Stimulated activated CD8-positive, alpha-beta memory T cell treated with anti-CD3 and anti-CD28 coated beads, Interleukin-12 subunit alpha, Interleukin-12 subunit beta, amount 100 ng/mL, for 24 hours (primary cell): ENCODE results near the gene PLXNB1.
"Not testable (repeated sequence)": the region's sequence is repeated elsewhere in the genome, so short reads cannot be mapped to it uniquely, and the experiment has no call there.

Experiments used
- DNase-seq: peaks from one replicate; pipeline ENCODE4 v3.0.0-alpha.2; 2020; ENCODE audit errors: extremely low read depth

PLXNB1 gene

DNA sequence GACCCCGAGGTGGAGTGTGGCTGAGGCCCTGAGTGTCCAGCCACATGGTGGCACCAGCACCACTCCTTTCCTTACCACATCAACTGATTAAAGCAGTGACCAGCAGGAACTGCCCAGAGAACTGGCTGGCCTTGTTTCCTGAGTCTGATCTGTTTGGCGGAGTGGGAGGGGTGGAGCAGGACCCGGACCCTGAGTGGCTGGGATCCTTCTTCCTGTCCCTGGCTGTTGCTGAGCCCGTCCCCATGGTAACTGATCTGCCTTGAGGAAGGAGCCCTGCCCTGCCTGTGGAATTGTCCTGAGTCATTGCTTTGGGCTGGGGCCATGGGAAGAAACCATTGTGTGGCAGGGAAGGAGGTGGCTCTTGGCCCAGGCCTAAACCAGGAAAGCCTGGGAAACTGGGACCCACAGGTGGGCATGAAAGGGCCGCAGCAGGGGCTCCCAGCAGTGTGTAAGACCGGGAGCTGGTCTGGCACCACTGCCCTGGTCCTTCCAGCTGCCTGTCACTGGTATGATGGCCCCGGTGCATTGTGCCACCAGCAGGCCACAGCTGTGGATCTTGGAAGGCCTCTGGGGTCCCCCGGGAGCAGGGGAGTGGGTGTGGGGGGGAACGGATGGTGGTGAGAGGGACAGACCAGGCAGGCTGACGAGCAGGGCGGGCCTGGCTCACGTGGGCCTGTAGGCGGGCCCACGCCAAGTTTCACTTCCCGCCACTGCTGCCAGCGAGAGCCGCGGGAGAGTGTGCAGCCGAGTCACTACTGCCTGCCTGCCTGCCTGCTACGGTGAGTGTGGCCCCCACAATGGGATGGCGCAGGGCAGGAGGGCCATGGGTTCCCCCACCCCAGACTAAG, 35.9 kb upstream of the PLXNB1 start:
- DNase-seq, result no peak

DNA sequence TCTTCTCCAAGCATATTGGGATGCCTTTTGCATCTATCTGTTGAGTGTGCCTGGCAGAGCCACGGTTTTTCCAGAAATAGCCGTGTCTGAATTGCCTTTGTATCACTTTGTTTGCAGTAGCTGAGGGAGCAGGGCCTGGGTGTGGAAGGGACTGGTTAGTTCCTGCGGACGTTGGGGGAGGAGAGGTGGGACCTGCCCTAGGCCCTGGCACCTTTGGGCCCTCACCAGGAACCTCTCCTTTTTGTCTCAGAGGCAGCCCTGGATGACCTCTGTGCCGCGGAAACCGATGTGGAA, 35.3 kb upstream of the PLXNB1 start:
- DNase-seq, result no peak

DNA sequence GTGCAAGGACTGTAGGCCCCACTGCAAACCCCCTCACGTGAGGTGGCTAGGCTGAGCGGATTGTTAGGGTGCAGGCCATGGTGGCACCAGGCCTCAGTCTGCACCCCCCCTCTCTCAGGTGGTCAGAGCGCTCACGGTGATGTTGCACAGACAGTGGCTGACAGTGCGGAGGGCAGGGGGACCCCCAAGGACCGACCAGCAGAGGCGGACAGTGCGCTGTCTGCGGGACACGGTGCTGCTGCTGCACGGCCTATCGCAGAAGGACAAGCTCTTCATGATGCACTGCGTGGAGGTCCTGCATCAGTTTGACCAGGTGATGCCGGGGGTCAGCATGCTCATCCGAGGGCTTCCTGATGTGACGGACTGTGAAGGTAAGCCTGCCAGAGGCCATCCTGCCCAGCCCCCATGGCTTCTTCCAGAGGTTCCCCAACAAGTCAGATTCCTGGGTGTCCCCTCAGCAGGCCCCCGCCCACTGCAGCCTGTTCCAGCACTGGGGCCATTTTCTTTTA, 34.9 kb upstream of the PLXNB1 start:
- no peak for DNase-seq

DNA sequence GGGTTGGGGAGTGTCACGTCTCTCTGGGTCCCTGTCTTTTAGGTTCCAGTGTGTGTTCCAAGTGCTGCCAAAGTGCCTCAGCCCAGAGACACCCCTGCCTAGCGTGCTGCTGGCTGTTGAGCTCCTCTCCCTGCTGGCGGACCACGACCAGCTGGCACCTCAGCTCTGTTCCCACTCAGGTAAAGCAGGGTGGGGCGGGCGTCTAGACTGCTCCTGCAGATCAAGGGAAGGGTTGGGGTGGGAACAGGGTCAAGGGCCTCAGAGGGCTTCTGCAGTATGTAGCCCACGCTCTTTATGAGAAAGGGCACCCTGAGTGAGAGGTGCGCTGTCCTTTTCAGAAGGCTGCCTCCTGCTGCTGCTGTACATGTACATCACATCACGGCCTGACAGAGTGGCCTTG, 33.8 kb upstream of the PLXNB1 start:
- no peak for DNase-seq

DNA sequence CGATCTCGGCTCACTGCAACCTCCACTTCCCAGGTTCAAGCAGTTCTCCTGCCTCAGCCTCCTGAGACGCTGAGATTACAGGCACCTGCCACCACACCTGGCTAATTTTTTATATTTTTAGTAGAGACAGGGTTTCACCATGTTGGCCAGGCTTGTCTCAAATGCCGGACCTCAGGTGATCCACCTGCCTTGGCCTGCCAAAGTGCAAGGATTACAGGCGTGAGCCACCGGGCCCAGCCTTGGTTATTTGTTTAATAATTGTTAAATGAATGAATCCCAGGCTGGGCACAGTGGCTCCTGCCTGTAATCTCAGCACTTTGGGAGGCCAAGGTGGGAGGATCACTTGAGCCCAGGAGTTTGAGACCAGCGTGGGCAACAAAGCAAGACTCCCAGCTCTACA, 31.9 kb upstream of the PLXNB1 start:
- DNase-seq, result not testable (repeated sequence)

DNA sequence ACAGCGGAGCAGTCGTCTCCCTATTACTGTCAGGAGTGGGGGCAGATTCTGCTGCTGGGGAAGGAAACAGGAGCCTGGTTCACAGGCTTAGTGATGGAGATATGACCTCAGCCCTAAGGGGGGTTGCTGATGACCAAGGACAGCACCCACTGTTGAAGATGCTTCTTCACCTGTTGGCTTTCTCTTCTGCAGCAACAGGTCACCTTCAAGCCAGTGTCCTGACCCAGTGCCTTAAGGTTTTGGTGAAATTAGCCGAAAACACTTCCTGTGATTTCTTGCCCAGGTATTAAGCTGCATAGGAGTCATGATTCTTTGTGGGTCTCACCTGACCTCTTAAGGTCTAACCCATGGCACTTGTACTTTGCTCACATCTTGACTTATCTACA, 30.6 kb upstream of the PLXNB1 start:
- no peak for DNase-seq

DNA sequence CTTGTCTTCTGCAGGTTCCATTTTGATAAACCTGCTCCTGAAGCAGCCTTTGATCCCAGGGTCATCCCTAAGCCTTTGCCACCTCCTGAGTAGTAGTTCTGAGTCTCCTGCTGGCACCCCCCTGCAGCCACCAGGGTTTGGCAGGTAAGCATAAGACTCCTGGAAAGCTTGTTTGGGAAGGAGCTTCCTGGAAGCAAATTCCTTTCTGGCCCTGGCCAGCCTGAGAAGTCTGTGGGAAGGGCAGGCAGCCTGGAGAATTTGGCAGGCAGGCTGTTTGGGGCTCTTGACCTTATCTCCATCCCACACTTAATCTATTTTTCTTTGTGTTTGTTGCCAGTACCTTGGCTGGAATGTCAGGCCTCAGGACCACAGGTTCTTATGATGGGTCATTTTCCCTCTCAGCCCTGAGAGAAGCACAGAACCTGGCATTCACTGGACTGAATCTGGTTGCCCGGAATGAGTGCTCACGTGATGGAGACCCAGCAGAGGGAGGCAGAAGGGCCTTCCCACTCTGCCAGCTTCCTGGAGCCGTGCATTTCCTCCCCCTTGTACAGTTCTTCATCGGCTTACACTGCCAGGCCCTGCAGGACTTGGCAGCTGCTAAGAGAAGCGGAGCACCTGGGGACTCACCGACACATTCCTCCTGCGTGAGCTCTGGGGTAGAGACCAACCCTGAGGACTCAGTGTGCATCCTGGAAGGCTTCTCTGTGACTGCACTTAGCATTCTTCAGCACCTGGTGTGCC, 30.1 kb upstream of the PLXNB1 start:
- DNase-seq, result no peak

DNA sequence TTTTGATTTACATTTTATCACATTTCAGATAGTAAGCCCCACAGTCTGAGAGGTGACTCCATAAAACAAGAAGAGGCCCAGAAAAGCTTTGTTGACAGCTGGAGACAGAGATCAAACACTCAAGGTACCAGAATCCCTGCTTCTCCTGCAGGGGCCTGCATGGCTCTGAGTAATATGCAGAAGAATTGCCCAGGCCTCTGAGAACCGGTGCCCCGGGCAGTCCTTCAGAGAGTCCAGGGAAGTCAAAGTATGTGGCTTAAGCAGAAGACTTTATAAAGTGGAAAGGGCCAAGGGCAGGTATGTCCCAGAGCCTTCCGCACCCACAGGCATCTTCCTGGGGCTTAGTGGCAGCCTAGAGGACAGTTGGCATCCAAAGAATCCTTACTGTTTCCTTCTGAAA, 29.4 kb upstream of the PLXNB1 start:
- DNase-seq, result no peak

DNA sequence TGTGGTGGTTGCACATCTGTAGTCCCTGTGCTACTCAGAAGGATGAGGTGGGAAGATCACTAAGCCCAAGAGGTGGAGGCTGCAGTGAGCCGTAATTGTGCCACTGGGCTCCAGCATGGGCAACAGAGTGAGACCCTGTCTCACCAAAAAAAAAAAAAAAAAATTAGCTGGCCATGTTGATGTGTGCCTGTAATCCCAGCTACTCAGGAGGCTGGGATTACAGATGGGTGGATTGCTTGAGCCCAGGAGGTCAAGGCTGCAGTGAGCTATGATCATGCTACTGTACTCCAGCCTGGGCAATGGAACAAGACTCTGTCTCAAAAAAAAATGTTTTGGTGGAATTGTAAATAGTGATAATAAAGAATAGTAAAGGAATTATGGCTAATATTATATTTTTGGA, 26.6 kb upstream of the PLXNB1 start:
- DNase-seq, result no peak

DNA sequence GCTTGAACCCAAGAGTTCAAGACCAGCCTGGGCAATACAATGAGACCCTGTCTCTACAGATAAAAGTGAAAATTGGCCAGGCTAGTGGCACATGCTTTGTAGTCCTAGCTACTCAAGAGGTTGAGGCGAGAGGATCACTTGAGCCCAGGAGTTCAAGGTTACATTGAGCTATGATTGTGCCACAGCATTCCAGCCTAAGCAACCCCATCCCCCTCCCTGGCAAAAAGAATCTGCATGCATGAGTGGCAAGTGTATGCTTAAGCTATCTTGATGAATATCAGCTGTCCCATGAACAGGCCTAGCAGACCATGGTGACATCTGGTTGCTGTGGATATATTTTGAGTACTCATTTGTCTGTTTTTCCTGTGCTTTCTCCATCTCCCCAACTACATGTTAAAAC, 21.4 kb upstream of the PLXNB1 start:
- no peak for DNase-seq

DNA sequence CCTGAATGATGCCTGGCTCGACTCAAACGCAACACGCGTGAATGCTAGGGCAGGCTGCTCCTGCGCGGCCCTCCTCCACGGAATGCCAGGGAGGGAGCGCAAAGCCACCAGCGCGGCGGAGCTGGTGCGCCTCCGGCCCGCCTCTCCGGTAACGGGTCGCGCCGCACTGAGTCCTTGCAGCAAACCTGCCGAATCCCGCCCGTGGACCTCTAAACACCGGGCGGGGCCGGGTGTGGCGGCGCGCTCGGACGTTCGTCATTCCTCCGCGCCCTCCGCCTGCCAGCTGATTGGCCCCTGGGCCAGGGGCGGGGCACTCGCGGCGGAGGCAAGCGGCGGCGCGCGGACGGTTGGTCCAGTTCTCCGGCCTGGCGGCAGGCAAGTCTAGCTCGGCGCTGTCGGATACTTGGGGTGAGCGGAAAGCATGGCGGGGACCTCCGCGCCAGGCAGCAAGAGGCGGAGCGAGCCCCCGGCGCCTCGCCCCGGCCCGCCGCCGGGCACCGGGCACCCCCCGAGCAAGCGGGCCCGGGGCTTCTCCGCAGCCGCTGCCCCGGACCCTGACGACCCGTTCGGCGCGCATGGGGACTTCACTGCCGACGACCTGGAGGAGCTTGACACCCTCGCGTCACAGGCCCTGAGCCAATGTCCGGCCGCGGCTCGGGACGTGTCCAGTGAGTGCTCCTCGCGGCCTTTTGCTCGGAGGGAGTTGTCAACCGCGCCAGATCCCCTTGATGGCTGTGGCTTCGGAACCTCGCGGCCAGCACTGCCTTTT, 16.7 kb upstream of the PLXNB1 start, which contains the start of gene ATRIP:
ATRIP (plus strand) TSS at position 313 of the 769 bp plus-strand sequence; CDS start at position 422, 109 bp downstream.
- DNase-seq, result peak; percentile 77

DNA sequence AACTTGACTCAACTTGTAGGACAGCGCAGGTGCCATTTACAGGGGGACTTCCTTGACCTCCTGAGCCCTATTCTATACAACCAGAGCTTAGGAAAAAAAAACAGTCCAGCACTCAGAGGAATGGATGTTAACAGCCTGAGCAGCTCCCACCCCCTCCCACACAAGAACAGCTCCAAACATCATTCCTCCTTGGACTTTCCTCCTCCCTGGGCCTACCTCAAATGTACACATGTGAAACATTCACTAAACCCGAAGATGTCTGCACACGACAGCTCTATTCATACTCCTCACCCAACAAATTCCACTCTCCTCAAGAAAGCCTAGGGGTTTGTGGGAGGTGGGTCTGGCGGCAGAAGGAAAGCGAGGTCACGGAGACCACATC, 16.1 kb upstream of the PLXNB1 start:
- no peak for DNase-seq

DNA sequence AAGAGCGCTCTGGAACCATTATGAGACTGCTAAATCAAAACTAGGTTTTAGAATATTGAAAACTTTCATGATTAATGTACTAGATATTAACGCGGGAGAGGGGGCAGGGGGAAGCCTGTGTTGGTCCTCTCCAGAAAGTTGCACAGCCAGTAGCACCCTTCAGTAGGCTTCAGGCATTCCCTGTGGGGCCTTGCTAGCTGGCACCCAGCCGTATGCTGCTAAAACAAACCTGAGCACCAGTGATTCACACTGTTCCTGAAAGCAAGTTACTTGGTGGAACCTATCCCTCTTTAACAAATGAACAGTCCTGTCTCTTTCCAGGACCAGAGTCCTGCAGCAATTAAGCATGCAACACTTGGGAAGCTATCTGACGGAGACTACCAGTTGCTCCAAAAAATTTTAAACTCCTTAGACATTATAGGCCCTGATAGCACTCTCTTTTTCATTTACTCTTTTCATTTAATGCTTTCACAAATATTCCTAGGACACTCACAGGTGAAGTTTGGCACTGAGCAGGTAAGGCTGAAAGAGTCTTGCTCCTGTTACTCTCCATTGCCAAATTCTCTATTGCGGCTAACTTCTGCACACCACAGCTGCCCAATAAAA, 15.5 kb upstream of the PLXNB1 start:
- DNase-seq, result no peak

DNA sequence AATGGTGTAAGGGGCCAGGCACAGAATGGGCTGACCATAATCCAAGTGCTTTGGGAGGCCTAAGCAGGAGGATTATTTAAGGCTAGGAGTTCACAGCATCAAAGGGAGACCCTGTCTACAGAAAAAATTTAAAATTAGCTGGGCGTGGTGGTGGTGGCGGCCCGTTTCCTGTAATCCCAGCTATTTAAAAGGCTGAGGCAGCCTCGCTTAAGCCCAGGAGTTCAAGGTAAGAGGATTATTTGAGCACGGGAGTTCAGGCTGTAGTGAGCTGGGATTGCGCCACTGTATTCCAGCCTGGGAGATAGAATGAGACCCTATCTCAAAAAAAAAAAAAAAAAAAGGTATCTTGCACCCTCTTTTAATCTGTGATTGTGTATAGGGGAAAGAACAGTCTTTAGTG, 12.1 kb upstream of the PLXNB1 start:
- no peak for DNase-seq

DNA sequence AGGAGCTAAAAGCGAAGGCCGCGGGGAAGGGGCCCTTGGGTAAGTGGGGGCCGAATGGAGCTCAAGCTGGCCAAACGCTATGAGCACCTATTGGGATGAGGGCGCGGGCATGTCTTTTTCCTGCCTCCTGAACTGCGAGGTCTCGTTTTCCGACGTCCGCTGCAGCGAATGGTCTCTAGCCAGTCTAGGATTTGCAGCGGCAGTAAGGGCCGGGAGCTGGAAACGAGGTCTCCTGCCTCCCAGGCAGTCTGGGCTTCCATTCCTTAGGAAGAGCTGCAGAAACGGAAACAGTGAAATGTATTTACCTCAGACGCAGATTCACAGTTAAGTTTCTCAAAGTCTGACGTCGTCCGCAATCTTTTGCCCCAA, 10.7 kb upstream of the PLXNB1 start:
- no peak for DNase-seq

DNA sequence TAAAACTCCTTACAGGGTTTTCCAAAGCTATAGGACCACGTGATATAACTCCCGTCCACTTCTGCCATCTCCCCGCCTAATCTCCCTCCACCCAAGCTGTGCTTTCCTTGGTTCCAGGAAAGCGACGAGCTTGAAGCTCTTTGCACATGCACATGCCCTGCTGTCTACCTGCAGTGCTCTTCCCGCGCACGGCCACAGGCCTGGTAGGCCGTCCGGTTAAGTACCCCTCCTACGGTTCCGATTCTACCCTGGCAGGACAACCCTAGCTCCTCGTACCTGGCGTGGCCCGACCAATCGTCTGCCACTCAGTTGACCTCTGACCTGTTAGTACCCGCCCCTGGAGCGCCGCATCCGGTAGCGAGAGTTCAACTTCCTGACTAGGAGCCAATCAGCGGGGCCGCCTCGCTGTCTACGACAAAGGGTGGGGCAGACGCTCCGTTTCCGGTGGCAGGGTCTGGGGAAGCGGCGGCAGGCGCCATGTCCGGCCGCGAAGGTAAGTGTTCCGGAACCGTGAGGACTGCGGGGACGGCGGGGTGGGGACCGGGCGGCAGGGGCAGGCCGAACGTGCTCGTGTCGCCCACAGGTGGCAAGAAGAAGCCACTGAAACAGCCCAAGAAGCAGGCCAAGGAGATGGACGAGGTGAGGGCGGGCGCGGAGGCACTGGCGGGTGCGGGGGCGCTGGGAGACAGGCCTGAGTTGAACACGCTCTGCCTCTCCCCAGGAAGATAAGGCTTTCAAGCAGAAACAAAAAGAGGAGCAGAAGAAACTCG, 10.1 kb upstream of the PLXNB1 start, which contains the start of the genes CCDC51 and TMA7:
CCDC51 (minus strand) TSS at position 300 of the 770 bp plus-strand sequence. CDS start 4,991 bp downstream, outside the sequence.
TMA7 (plus strand) TSS at position 438 of the 770 bp plus-strand sequence; CDS start at position 478, 40 bp downstream.
- peak; percentile 93 for DNase-seq

DNA sequence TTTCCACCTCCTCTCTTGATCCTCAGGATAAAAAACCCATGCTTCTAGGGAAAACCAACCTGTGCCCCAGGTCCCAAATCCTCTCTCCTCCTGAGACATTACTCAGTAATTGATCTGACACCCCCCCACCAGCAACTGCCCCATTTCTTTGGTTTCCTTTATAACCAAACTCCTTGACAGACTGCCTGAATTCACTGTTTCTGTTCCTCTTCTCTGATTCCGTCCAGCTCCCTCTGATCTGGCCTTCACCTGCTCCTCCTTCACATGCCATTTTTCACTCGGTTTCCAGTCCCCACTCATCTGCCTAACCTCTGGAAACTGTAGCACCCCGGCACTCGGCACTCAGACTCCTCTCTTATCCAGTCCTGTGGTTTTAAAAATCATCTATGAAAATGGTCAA, 7.9 kb upstream of the PLXNB1 start:
- no peak for DNase-seq

DNA sequence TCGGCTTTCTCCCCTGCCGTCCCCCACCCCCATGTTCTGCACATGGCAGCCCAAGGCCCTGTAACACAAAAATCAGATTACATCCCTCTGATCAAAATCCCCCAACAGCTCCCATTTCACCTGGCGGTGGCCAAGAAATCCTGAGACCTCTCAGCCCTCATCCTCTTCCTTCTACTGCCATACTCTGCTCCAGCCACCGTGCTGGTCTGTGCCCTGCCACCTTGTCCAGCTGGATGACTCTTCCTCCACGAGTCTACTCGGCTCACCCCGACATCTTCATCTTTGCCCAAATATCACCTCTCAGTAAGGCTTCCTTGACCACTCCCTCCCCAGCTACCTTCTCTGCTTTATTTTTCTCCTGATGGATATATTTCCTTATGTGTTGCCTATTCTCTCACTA, 7.0 kb upstream of the PLXNB1 start:
- no peak for DNase-seq

DNA sequence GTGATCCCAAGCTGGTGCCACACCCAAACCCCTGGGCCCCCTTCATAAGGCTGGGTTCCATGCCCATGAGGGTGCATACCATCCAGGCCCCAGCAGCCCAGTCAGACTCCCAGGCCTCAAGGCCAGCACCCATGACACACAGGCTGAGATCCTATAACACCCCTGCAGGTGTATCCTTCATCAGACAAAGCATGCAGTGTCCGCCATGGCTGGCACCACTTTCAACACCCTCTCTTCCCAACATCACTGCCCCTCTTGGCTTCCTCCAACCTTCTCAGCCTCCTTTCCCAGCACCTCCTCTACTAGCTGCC, 6.5 kb upstream of the PLXNB1 start:
- DNase-seq, result no peak

DNA sequence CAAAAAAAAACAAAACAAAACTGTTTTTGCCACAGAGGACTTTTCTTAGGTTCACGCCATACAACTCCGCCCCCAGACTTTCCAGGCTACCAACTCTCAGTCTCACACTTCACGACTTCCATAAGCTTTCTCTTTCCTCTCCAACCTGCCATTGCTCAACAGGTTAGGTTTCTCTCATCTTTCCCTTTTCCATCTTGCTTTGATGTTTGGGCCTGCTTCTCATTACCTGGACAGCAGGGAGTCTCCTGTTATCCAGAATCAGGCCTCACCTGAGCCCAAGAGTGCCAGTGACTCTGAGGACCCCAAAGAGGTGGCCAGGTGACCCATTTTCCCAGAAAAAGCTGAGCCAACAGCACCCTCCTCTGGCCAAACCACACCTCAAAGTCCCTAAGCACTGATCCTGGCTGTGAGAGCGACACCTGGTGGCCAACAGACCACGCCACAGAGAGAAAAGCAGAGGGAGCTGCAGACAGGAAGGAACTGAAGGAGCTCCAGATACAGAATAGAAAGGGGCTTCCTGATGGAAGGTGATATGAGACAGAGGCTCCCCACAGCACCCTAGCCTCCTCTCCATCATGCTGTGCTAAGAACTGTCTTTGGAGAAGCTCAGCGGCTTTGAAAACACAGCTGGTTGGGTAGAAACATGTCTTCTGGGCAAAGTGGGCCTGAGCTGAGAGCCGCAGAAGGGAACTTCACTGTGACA, 6.0 kb upstream of the PLXNB1 start:
- peak; percentile 63 for DNase-seq

DNA sequence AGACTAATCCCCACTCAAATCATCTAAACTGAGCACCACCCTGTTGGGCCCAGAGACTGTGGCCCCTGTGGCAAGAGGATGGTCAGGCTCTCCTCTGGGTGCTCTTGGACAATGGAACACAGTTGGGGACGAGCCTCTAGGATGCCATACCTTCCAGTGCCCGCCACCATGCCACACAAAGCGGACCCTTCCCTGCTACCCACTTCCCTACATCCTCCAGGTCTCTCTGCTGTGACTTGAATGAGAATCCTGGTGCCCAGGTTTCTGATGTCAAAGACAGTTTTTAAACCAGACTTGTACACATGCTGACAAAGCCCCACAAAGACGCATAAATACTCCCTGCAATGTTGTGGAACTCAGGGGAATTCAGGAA, 5.3 kb upstream of the PLXNB1 start:
- DNase-seq, result no peak
